Neural crest cell (in vitro differentiated cells): Measurements from ENCODE around the gene TLE4. TPM values are rescaled to one million over a fixed set of nuclear protein-coding genes. Genes with fewer than 3 reads are reported as not detected.

ENCODE experiments used
- DNase-seq: peaks from one replicate; pipeline ENCODE4 v3.0.0; 2021; ENCODE audit warnings: low read depth, mixed read lengths, low spot score
- H3K27ac Mint-ChIP-seq: one replicate; pipeline ENCODE4 v1.8.0; 2021; ENCODE audit warnings: mild to moderate bottlenecking, mixed read lengths; ENCODE audit not compliant: unreplicated experiment
- H3K27me3 Mint-ChIP-seq: 2 replicates; pipeline ENCODE4 v1.8.0; 2021; ENCODE audit warnings: low read depth, mild to moderate bottlenecking, mixed read lengths
- H3K36me3 Mint-ChIP-seq: 2 replicates; pipeline ENCODE4 v1.8.0; 2021; ENCODE audit warnings: low read depth, mild to moderate bottlenecking, mixed read lengths
- H3K4me1 Mint-ChIP-seq: 2 replicates; pipeline ENCODE4 v1.8.0; 2021; ENCODE audit warnings: mixed read lengths
- H3K4me3 Mint-ChIP-seq: one replicate; pipeline ENCODE4 v1.8.0; 2021; ENCODE audit warnings: mild to moderate bottlenecking, mixed read lengths
- H3K9me3 Mint-ChIP-seq: 2 replicates; pipeline ENCODE4 v1.8.0; 2021; ENCODE audit warnings: mixed read lengths
- total RNA-seq: library from RNA; stranded (reverse); gene quantifications from 2 replicates; pipeline ENCODE4 v1.2.1, GENCODE V29; 2021
- TF ChIP-seq, protein P1 (sequence below): fragments of 200-600 bp; sonication (generic); conservative IDR thresholded peaks from 2 replicates; pipeline ENCODE4 v1.5.0; 2021; ENCODE audit warnings: antibody characterized with exemption, mild to moderate bottlenecking

The TLE4 gene
- total RNA-seq, 1 donor from 2014 or later = 85.8 TPM

DNA sequence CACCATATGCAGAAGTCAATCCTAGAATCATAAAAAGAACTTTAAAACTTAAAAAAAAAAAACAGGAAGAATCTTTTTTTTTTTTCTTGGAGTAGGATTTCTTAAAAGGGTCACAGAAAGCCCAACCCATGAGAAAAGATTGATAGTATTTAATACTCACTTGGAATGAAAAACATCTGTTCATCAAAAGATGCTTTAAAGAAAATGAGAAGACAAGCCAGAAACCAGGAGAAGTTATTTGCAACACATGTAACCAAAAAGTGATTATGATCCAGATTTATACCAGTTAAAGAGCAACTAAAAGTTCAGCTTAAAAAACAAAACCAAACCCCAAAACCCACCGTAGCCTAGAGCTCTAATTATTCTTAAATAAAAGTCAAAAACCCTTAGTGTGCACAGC, 69.3 kb downstream of the TLE4 start:
- TF ChIP-seq, protein P1, sequence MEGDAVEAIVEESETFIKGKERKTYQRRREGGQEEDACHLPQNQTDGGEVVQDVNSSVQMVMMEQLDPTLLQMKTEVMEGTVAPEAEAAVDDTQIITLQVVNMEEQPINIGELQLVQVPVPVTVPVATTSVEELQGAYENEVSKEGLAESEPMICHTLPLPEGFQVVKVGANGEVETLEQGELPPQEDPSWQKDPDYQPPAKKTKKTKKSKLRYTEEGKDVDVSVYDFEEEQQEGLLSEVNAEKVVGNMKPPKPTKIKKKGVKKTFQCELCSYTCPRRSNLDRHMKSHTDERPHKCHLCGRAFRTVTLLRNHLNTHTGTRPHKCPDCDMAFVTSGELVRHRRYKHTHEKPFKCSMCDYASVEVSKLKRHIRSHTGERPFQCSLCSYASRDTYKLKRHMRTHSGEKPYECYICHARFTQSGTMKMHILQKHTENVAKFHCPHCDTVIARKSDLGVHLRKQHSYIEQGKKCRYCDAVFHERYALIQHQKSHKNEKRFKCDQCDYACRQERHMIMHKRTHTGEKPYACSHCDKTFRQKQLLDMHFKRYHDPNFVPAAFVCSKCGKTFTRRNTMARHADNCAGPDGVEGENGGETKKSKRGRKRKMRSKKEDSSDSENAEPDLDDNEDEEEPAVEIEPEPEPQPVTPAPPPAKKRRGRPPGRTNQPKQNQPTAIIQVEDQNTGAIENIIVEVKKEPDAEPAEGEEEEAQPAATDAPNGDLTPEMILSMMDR = no peak
- Mint-ChIP-seq H3K4me3 (no peak overlapping the region), H3K36me3 (peaks cover 33% of the 10 kb centered on the region), H3K27ac (no peak overlapping the region), H3K9me3 (peaks cover 7% of the 10 kb centered on the region), H3K4me1 (peaks cover 33% of the 10 kb centered on the region), H3K27me3 (no peaks in the 10 kb centered on the region)
- no peak for DNase-seq

DNA sequence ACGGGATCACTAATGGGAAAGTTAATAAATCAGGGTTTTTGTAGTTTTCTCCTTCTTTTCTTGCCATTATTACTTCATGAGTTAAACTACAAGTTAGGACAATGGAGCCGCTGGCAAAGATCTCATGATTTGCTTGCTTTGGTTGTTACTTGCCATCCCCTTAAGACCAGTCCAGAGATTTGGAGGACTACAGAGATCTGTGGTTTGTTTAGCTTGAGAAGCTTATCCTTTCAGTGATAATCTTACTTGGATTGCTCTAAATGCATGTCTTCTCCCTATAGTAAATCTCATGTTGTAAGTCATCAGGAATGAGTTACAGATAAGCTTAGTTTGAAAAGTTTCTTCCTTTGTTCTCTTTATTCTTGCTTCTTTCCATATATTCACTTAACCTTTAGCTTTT, 70.9 kb downstream of the TLE4 start:
- H3K27ac Mint-ChIP-seq = no peak overlapping the region
- TF ChIP-seq, protein P1 = no peak
- no peaks in the 10 kb centered on the region for H3K27me3 Mint-ChIP-seq
- H3K36me3 Mint-ChIP-seq = peaks cover 27% of the 10 kb centered on the region
- DNase-seq = no peak
- H3K4me1 Mint-ChIP-seq = peaks cover 22% of the 10 kb centered on the region
- H3K9me3 Mint-ChIP-seq = peaks cover 7% of the 10 kb centered on the region
- no peak overlapping the region for H3K4me3 Mint-ChIP-seq

DNA sequence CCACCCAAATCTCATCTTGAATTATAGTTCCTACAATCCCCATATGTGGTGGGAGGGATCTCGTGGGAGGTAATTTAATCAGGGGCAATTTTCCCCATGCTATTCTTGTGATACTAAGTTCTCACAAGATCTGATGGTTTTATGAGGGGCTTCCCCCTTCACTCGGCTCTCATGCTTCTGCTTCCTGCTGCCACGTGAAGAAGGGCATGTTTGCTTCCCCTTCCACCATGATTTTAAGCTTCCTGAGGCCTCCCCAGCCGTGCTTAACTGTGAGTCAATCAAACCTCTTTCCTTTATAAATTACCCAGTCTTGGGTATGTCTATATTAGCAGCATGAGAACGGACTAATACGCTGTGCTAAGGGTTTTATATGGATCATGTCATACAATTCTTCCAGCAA, 72.3 kb downstream of the TLE4 start:
- Mint-ChIP-seq H3K4me3 (no peak overlapping the region), H3K9me3 (peaks cover 7% of the 10 kb centered on the region), H3K36me3 (peaks cover 18% of the 10 kb centered on the region), H3K4me1 (peaks cover 19% of the 10 kb centered on the region), H3K27me3 (no peaks in the 10 kb centered on the region), H3K27ac (no peak overlapping the region)
- TF ChIP-seq, protein P1 = no peak
- DNase-seq = no peak

DNA sequence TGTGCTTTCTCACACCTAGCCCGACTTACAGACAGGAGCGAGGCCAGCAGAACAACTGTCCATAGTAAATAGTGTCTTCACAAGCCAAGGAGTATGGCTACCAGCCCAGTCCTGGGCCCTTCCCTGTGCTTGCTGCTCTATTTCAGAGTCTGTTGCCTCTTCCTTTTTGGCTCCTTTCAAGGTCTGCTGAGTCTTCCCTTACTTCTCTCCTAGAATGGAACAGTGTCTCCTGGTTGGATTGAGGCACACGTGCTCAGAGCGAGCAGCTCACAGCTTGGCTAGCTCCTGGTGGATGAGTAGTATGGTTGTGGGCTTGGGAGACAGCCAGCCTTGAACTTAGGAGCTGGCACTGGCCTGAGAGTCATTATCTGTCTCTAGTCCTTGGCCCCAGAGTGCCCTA, 72.8 kb downstream of the TLE4 start:
- no peak for DNase-seq
- H3K4me1 Mint-ChIP-seq = peaks cover 19% of the 10 kb centered on the region
- TF ChIP-seq, protein P1 = no peak
- H3K9me3 Mint-ChIP-seq = peaks cover 7% of the 10 kb centered on the region
- H3K4me3 Mint-ChIP-seq = no peak overlapping the region
- no peaks in the 10 kb centered on the region for H3K27me3 Mint-ChIP-seq
- H3K36me3 Mint-ChIP-seq = peaks cover 18% of the 10 kb centered on the region
- no peak overlapping the region for H3K27ac Mint-ChIP-seq

DNA sequence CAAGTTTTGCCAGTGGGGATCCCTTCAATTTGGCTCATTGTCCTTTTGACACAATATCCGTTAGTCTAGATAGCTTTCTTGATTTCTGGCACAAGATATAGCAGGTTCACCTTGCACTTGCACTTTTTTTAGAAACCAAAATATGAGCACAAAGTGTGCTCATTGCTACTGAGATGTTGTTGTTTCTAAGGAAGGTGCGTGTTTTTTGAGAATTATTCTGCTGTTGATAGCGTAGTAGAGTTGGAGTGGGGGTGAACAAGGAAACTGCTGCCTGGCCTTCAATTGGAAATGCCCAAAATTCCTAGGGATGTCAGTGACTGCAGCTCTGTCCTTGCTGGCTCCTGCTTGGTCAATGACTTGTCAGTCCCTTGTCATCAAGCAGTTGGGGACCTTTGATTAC, 73.3 kb downstream of the TLE4 start:
- no peak for DNase-seq
- H3K9me3 Mint-ChIP-seq = peaks cover 7% of the 10 kb centered on the region
- H3K36me3 Mint-ChIP-seq = peaks cover 18% of the 10 kb centered on the region
- no peak overlapping the region for H3K4me3 Mint-ChIP-seq
- TF ChIP-seq, protein P1 = no peak
- peaks cover 20% of the 10 kb centered on the region for H3K4me1 Mint-ChIP-seq
- H3K27me3 Mint-ChIP-seq = no peaks in the 10 kb centered on the region
- H3K27ac Mint-ChIP-seq = peak overlapping the region; percentile 8

DNA sequence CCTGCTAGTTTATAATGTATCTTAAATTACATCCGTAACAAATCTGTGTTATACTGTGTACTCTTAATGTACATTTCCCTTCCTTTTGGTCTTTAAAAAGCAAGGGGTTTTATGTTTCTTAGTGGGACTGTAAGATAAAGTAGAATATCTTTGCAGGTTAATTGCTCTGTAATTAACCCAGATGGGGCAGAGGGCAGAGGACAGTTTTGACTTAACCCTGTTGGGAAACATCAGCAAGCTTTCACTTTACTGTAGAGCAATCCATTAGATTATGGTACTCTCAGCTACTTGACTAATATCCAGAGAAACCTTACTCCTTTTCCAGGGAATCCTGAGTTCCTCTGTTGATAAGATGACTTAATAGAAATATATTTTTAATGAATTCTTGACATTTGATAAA, 74.3 kb downstream of the TLE4 start:
- H3K27ac Mint-ChIP-seq = no peak overlapping the region
- peaks cover 18% of the 10 kb centered on the region for H3K36me3 Mint-ChIP-seq
- no peak overlapping the region for H3K4me3 Mint-ChIP-seq
- DNase-seq = no peak
- no peaks in the 10 kb centered on the region for H3K27me3 Mint-ChIP-seq
- TF ChIP-seq, protein P1 = no peak
- H3K4me1 Mint-ChIP-seq = peaks cover 27% of the 10 kb centered on the region
- H3K9me3 Mint-ChIP-seq = peaks cover 7% of the 10 kb centered on the region
